Activated CD8-positive, alpha-beta memory T cell treated with anti-CD3 and anti-CD28 coated beads, Interleukin-2, amount 50 U/mL, for 24 hours (primary cell): ENCODE measurements around the gene PDIK1L.

Experiments used
- DNase-seq: peaks from one replicate; pipeline ENCODE4 v3.0.0-alpha.2; 2020; ENCODE audit errors: extremely low read depth

The PDIK1L gene

GRCh38 chr1:26170472-26170821, 58.8 kb downstream of the PDIK1L start:
- no peak for DNase-seq

DNA sequence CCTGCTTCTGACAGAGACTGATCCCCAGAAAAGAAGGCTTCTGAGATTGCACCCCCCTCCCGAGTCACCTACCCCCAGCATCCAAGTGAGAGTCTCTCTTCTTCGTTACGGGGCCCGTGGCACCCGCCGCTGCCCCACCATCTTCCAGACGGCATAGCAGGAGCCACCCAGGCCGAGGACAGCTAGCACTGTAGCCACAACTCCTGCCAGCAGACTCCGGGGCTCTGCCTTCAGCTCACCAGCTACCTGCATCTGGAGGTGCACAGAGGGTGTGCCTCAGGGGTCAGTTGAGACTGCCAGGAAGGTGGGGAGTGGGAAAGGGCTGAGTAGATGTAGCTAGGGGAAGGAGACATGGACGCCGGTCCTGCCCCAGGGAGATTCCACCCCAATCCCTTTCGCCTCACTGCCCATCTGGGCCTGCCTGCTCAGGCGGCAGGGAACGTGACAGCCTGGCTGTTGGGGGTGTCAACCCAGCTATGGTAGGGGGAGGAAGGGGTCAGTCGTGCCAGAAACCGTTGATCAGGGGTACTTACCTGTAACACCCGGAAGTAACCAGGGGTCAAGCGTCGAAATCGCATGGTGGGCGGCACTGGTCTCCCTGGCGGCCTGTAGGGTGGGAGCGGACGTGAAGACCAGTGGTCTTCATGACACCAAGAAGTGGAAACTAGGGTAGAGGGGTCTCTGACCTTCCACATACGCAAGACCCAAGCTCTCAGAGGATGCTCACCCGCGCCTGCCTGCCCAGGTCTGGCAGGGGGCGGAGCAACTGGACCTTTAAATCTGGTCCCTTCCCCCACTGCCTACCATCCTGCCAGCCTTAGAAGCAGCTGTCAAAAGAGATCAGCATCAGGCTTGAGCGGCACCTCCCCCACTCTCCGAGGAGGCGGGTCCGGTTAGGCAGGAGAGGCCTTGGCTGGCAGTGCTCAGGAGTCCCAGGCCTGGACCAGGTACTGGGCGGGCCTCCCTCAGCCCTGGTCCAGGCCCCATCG, 59.8 kb downstream of the PDIK1L start, which contains the start of gene ZNF593OS:
Gene ZNF593OS, minus strand, starts transcription at position 749 of the 989 bp plus-strand sequence. Its CDS starts 171 bp downstream, at position 578.
- no peak for DNase-seq
